Measurements from ENCODE around the gene HMCN2. TPM values are rescaled to one million over a fixed set of nuclear protein-coding genes. Genes with fewer than 3 reads are reported as not detected.
A peak's percentile ranks its signal among the peaks of the same experiment; 100 is the strongest.

Gene HMCN2
- total RNA-seq, 1 experiment from 2014 or later, result under 0.01 TPM

GRCh38 chr9:130410443-130410842 lies 144.9 kb downstream of the HMCN2 start:
- no peak for DNase-seq (ENCODE audit: low spot score)

- no peak for DNase-seq (ENCODE audit: low spot score)
Measured at GRCh38 chr9:130411566-130411915, 146.0 kb downstream of the HMCN2 start.

GRCh38 chr9:130414081-130414731 lies 148.6 kb downstream of the HMCN2 start:
- peak; percentile 12 for DNase-seq (ENCODE audit: low spot score)

GRCh38 chr9:130414910-130415746 lies 149.6 kb downstream of the HMCN2 start:
- DNase-seq (ENCODE audit: low spot score), result no peak

- no peak for DNase-seq (ENCODE audit: low spot score)
Measured at GRCh38 chr9:130417602-130418001, 152.0 kb downstream of the HMCN2 start.

GRCh38 chr9:130418776-130419175 lies 153.2 kb downstream of the HMCN2 start:
- DNase-seq (ENCODE audit: low spot score), result no peak

GRCh38 chr9:130419521-130420035 lies 154.0 kb downstream of the HMCN2 start:
- DNase-seq (ENCODE audit: low spot score), result no peak

GRCh38 chr9:130421154-130421801 lies 155.7 kb downstream of the HMCN2 start:
- DNase-seq (ENCODE audit: low spot score), result no peak

- DNase-seq (ENCODE audit: low spot score), result no peak
Measured at GRCh38 chr9:130421802-130422276, 156.3 kb downstream of the HMCN2 start.

- no peak for DNase-seq (ENCODE audit: low spot score)
Measured at GRCh38 chr9:130422546-130422945, 157.0 kb downstream of the HMCN2 start.

- DNase-seq (ENCODE audit: low spot score), result no peak
Measured at GRCh38 chr9:130423272-130423671, 157.7 kb downstream of the HMCN2 start.

GRCh38 chr9:130424595-130425454 lies 159.3 kb downstream of the HMCN2 start:
- DNase-seq (ENCODE audit: low spot score), result no peak

GRCh38 chr9:130425741-130426466 lies 160.3 kb downstream of the HMCN2 start:
- DNase-seq (ENCODE audit: low spot score), result no peak

- no peak for DNase-seq (ENCODE audit: low spot score)
Measured at GRCh38 chr9:130426467-130426773, 160.9 kb downstream of the HMCN2 start.

- no peak for DNase-seq (ENCODE audit: low spot score)
Measured at GRCh38 chr9:130426883-130427282, 161.3 kb downstream of the HMCN2 start.

GRCh38 chr9:130427326-130427725 lies 161.8 kb downstream of the HMCN2 start:
- DNase-seq (ENCODE audit: low spot score), result no peak

- DNase-seq (ENCODE audit: low spot score), result no peak
Measured at GRCh38 chr9:130428086-130428665, 162.6 kb downstream of the HMCN2 start.

GRCh38 chr9:130429381-130429780 lies 163.8 kb downstream of the HMCN2 start:
- no peak for DNase-seq (ENCODE audit: low spot score)

- DNase-seq (ENCODE audit: low spot score), result no peak
Measured at GRCh38 chr9:130429831-130430230, 164.3 kb downstream of the HMCN2 start.

- no peak for DNase-seq (ENCODE audit: low spot score)
Measured at GRCh38 chr9:130430232-130430631, 164.7 kb downstream of the HMCN2 start.

Data from HT-29 (cell line).